Colonic mucosa (tissue), 4 donors: ENCODE results near the gene EPAS1. TPM values are rescaled to one million over a fixed set of nuclear protein-coding genes. Genes with fewer than 3 reads are reported as not detected.

Experiments
- DNase-seq: peaks from one replicate; pipeline ENCODE4 v3.0.0-alpha.2; 2020
- H3K27ac ChIP-seq: fragments of 200-600 bp; one replicate; pipeline ENCODE4 v1.8.0; 2021
- H3K27me3 ChIP-seq: fragments of 200-600 bp; one replicate; pipeline ENCODE4 v1.8.0; 2021
- H3K36me3 ChIP-seq: fragments of 200-600 bp; one replicate; pipeline ENCODE4 v1.8.0; 2021
- H3K4me1 ChIP-seq: fragments of 200-600 bp; one replicate; pipeline ENCODE4 v1.8.0; 2021; ENCODE audit warnings: mild to moderate bottlenecking
- H3K4me3 ChIP-seq: fragments of 200-600 bp; one replicate; pipeline ENCODE4 v1.8.0; 2021
- H3K9ac ChIP-seq, 2 donors: one replicate each; pipeline ENCODE4 v1.7.0; 2013; ENCODE audit warnings: control low read depth in 2 of 2, low read depth in 2 of 2, low read length in 2 of 2
- H3K9me3 ChIP-seq: fragments of 200-600 bp; one replicate; pipeline ENCODE4 v1.8.0; 2021
- intact Hi-C: fragments of 100-400 bp; cut with DNase I; formaldehyde crosslinking; loops from one replicate; pipeline ENCODE4 v1.14.1; 2022
- total RNA-seq, 2 donors: library from RNA; stranded (reverse); fragmentation: NEBNext Ultra II Directional in 1 of 2; extraction: Animal tissue kit (Norgen Biotek cat#: 25700) in 1 of 2; gene quantifications; one replicate each; pipeline ENCODE4 v1.2.1, GENCODE V29; 2021
- TF ChIP-seq, protein P1 (sequence below): fragments of 200-600 bp; IDR thresholded peaks from one replicate; pipeline ENCODE4 v1.8.0; 2022; ENCODE audit warnings: antibody characterized with exemption, mild to moderate bottlenecking
- donor health status: healthy.
- donor health status: DM: no; HTN: no; CAD: no.
- donor health status: DM: no; HTN: no; CAD: no.

EPAS1 gene
- total RNA-seq, 2 donors from 2014 or later: 116 to 140 TPM

DNA sequence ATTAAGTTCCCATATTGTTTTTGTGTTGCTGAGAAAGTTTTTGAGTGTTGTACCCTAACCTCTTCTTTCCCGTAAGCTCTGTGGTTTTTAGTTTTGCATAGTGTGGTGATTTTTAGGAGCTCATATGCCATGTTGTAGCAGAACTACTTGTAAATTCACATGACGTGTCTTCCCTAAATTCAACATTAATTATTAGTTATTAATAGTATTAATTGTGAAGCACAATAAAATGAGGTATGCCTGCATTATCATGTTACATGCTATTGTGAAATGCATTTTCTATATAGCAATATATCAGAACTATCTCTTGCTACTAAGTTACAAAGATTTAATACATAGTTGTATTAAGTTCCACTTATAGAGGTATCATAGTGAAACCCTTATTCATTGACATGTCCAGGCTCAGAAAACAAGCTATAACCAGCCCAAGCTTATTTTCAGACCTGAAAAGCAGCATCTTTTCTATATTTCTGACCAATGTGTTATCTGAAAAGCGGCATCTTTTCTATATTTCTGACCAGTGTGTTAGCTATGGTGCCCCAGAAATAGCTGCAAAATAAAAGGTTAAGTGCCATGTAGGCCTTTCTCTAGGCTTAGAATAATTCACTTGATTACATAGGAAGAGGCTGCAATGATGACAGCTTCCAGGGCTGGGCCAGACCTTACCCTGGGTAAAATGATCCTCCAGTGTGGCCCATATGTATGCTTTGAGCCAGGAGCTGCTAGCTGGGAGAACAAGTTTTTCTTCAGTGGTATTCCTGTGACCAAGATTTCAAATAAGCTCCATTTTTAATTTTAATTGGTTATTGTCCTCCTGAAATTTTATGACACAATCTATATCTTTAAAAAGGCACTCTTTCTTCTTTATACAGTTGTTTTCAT is 21.6 kb downstream of the EPAS1 start:
- Histone ChIP-seq H3K36me3 (no peaks in the 10 kb centered on the region), H3K4me3 (no peak overlapping the region), H3K9ac (no peak overlapping the region), H3K27ac (no peak overlapping the region), H3K27me3 (no peaks in the 10 kb centered on the region), H3K9me3 (no peaks in the 10 kb centered on the region), H3K4me1 (peaks cover 18% of the 10 kb centered on the region)
- TF ChIP-seq, protein P1, sequence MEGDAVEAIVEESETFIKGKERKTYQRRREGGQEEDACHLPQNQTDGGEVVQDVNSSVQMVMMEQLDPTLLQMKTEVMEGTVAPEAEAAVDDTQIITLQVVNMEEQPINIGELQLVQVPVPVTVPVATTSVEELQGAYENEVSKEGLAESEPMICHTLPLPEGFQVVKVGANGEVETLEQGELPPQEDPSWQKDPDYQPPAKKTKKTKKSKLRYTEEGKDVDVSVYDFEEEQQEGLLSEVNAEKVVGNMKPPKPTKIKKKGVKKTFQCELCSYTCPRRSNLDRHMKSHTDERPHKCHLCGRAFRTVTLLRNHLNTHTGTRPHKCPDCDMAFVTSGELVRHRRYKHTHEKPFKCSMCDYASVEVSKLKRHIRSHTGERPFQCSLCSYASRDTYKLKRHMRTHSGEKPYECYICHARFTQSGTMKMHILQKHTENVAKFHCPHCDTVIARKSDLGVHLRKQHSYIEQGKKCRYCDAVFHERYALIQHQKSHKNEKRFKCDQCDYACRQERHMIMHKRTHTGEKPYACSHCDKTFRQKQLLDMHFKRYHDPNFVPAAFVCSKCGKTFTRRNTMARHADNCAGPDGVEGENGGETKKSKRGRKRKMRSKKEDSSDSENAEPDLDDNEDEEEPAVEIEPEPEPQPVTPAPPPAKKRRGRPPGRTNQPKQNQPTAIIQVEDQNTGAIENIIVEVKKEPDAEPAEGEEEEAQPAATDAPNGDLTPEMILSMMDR: no peak
- intact Hi-C loops: no loop called here
- no peak for DNase-seq

DNA sequence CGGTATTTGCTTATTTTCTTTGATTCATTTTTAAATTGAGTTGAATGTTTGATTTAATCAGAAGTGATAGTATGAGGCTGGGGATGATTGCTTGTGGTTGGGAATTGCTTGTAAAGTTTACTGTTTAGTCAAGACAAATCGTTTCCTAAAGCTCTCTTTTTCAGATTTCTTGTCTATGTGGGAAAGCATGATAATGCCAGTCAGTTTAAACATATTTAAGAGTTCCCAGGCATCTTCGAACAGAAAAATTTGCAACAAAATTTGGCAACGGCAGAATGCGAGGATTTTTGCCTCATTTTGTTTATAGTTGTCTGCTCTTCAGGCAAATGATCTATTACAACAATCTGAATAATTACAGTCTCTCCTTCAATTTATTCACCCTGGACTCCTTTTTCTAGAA is 22.5 kb downstream of the EPAS1 start:
- H3K9me3 ChIP-seq: no peaks in the 10 kb centered on the region
- H3K4me3 ChIP-seq: no peak overlapping the region
- H3K36me3 ChIP-seq: no peaks in the 10 kb centered on the region
- peak overlapping the region in 1 of 2 donors; percentile 43 for H3K9ac ChIP-seq
- H3K4me1 ChIP-seq: peaks cover 18% of the 10 kb centered on the region
- no peak for DNase-seq
- H3K27me3 ChIP-seq: no peaks in the 10 kb centered on the region
- TF ChIP-seq, protein P1: no peak
- intact Hi-C loops: no loop called here
- no peak overlapping the region for H3K27ac ChIP-seq

DNA sequence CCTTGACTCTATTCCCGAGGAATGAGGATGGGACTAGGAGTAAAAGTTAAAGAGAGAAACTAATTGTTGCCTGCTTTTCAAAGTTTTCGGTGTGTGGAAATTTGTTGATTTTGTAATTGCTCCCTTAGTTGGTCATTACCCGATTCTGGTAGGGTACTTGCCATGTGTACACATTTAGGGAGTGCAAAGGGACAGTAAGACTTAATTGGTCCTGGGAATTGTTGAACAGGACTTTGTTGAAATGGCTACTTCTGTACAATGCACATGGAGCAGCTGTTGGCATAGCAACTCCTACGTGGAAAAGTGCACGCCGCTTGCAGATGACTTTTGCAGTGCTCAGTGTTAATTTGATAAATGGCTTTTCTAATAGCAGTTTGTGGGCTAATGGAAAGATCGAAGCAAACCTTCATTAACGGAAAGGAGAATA is 22.9 kb downstream of the EPAS1 start:
- no peaks in the 10 kb centered on the region for H3K36me3 ChIP-seq
- no peak overlapping the region for H3K4me3 ChIP-seq
- no peaks in the 10 kb centered on the region for H3K9me3 ChIP-seq
- TF ChIP-seq, protein P1: no peak
- H3K4me1 ChIP-seq: peaks cover 14% of the 10 kb centered on the region
- no peak for DNase-seq
- no peaks in the 10 kb centered on the region for H3K27me3 ChIP-seq
- intact Hi-C loops: no loop called here
- H3K27ac ChIP-seq: no peak overlapping the region
- peak overlapping the region in 1 of 2 donors; percentile 43 for H3K9ac ChIP-seq

DNA sequence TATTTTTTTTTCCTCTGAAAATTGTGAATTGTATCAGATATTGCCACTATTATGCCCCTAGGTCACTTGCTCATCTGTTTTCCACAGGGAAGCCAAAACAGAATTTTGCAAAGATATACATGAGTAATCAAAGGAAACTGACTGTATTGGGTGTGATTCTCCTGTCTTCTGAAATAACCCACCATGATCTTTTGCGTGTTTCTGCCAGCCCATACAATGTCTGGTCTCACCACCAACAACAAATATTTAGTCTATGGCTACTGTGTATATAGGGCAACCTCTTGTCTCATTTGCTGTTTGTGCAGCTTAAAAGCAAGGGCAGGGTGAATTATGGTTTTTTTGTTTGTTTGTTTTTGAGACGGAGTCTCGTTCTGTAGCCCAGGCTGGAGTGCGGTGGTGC is 26.5 kb downstream of the EPAS1 start:
- TF ChIP-seq, protein P1: no peak
- no peaks in the 10 kb centered on the region for H3K27me3 ChIP-seq
- H3K9me3 ChIP-seq: no peaks in the 10 kb centered on the region
- H3K4me3 ChIP-seq: no peak overlapping the region
- DNase-seq: no peak
- no peak overlapping the region for H3K9ac ChIP-seq
- H3K27ac ChIP-seq: no peak overlapping the region
- intact Hi-C loops: no loop called here
- H3K4me1 ChIP-seq: peaks cover 5% of the 10 kb centered on the region
- H3K36me3 ChIP-seq: no peaks in the 10 kb centered on the region

DNA sequence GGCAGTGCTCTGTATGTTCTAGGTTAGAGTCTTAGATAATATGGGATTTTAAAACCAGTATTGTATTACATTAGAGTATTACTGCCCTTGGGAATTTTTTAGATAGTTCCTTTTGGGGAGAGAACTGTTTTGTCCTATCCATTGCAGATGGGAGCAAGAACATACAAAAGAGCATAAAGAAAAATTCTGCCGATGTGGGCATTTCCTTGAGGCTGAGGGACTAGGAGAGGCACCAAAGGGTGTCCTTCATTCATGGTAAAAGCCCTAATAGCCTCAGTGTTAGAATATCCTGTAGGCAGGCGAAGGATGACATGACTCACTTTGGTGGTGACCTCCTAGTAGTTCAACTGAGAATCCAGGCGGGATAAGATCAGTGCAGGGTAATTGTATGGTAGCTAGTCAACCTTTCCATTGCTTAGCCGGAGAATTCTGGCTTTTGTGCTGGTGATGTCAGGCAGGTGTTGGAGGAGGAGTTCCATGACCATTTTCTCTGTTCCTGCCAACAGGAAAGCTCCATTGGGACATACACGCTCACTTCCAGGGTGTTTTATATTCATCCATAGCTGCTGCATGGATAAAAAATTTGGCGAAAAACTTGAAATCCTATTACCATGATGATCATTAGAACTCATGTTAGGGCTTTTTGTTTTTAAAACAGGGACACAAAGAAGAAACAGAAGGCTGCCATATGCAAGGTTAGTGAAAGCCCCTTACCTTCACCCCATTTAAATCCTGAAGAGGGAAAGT is 28.1 kb downstream of the EPAS1 start:
- no peak overlapping the region for H3K27ac ChIP-seq
- no peaks in the 10 kb centered on the region for H3K9me3 ChIP-seq
- intact Hi-C loops: no loop called here
- no peak overlapping the region for H3K4me3 ChIP-seq
- no peaks in the 10 kb centered on the region for H3K27me3 ChIP-seq
- no peak for DNase-seq
- H3K36me3 ChIP-seq: no peaks in the 10 kb centered on the region
- no peak overlapping the region for H3K9ac ChIP-seq
- no peaks in the 10 kb centered on the region for H3K4me1 ChIP-seq
- TF ChIP-seq, protein P1: no peak
